OCI-LY1 (cell line): ENCODE data around the gene HACD2.
"Not testable (repeated sequence)": the region's sequence is repeated elsewhere in the genome, so short reads cannot be mapped to it uniquely, and the experiment has no call there.

Source experiments
- H2AFZ ChIP-seq: fragments of 200-600 bp; sonication (generic), shearing (Covaris generic); 2 replicates; pipeline ENCODE4 v1.6.0; 2014; ENCODE audit warnings: antibody characterized with exemption, mild to moderate bottlenecking, low read length
- H3F3A ChIP-seq: fragments of 200-600 bp; sonication (generic), shearing (Covaris generic); 2 replicates; pipeline ENCODE4 v1.6.0; 2014; ENCODE audit warnings: mild to moderate bottlenecking, antibody characterized with exemption, low read length, moderate library complexity; ENCODE audit not compliant: insufficient read depth
- H3K27ac ChIP-seq: fragments of 200-600 bp; sonication (generic); 2 replicates; pipeline ENCODE4 v1.5.1; 2014; ENCODE audit warnings: low read length, mixed run types, mild to moderate bottlenecking, low read depth; ENCODE audit not compliant: poor library complexity, severe bottlenecking
- H3K27me3 ChIP-seq: fragments of 200-600 bp; sonication (generic); 2 replicates; pipeline ENCODE4 v1.6.0; 2014; ENCODE audit warnings: antibody characterized with exemption, mild to moderate bottlenecking, low read length, moderate library complexity; ENCODE audit not compliant: insufficient read depth
- H3K36me3 ChIP-seq: fragments of 200-600 bp; sonication (generic); 2 replicates; pipeline ENCODE4 v1.6.1; 2014; ENCODE audit warnings: mild to moderate bottlenecking, antibody characterized with exemption, low read length, moderate library complexity, mixed read lengths; ENCODE audit not compliant: insufficient read depth
- H3K4me1 ChIP-seq: fragments of 200-600 bp; sonication (generic); 2 replicates; pipeline ENCODE4 v1.5.1; 2014; ENCODE audit warnings: mild to moderate bottlenecking, low read length, moderate library complexity; ENCODE audit not compliant: insufficient read depth, severe bottlenecking
- H3K4me2 ChIP-seq: fragments of 200-600 bp; sonication (generic), shearing (Covaris generic); 2 replicates; pipeline ENCODE4 v1.6.1; 2014; ENCODE audit warnings: low read length
- H3K4me3 ChIP-seq: fragments of 200-600 bp; sonication (generic); 2 replicates; pipeline ENCODE4 v1.5.1; 2014; ENCODE audit warnings: low read length, low read depth, mild to moderate bottlenecking, mixed read lengths; ENCODE audit not compliant: poor library complexity, severe bottlenecking
- H3K79me2 ChIP-seq: fragments of 200-600 bp; shearing (Covaris generic); 2 replicates; pipeline ENCODE4 v1.6.1; 2016; ENCODE audit warnings: mixed run types, low read length, mixed read lengths; ENCODE audit not compliant: insufficient read depth
- H3K9ac ChIP-seq: fragments of 200-600 bp; sonication (generic), shearing (Covaris generic); 2 replicates; pipeline ENCODE4 v1.6.1; 2014; ENCODE audit warnings: mild to moderate bottlenecking, low read length, mixed read lengths
- H3K9me2 ChIP-seq: fragments of 200-600 bp; sonication (generic), shearing (Covaris generic); 2 replicates; pipeline ENCODE4 v1.6.1; 2014; ENCODE audit warnings: low read depth, mild to moderate bottlenecking, low read length, mixed read lengths
- H3K9me3 ChIP-seq: fragments of 200-600 bp; shearing (Covaris generic); 2 replicates; pipeline ENCODE4 v1.6.1; 2014; ENCODE audit warnings: low read length, mixed read lengths
- H4K20me1 ChIP-seq: fragments of 200-600 bp; sonication (generic), shearing (Covaris generic); 2 replicates; pipeline ENCODE4 v1.6.0; 2016; ENCODE audit warnings: mild to moderate bottlenecking, low read length; ENCODE audit not compliant: insufficient read depth
- EZH2 ChIP-seq: fragments of 200-600 bp; sonication (generic), shearing (Covaris generic); IDR thresholded peaks from 2 replicates; pipeline ENCODE4 v1.8.0; 2017; ENCODE audit warnings: borderline replicate concordance, mixed run types, mild to moderate bottlenecking, antibody characterized with exemption, low read length, moderate library complexity, mixed read lengths
- TF ChIP-seq, protein P1 (sequence below): fragments of 200-600 bp; sonication (generic), shearing (Covaris generic); IDR thresholded peaks from 2 replicates; pipeline ENCODE4 v1.5.1; 2017; ENCODE audit warnings: mild to moderate bottlenecking, antibody characterized with exemption, low read length, moderate library complexity, mixed read lengths

Gene HACD2

DNA sequence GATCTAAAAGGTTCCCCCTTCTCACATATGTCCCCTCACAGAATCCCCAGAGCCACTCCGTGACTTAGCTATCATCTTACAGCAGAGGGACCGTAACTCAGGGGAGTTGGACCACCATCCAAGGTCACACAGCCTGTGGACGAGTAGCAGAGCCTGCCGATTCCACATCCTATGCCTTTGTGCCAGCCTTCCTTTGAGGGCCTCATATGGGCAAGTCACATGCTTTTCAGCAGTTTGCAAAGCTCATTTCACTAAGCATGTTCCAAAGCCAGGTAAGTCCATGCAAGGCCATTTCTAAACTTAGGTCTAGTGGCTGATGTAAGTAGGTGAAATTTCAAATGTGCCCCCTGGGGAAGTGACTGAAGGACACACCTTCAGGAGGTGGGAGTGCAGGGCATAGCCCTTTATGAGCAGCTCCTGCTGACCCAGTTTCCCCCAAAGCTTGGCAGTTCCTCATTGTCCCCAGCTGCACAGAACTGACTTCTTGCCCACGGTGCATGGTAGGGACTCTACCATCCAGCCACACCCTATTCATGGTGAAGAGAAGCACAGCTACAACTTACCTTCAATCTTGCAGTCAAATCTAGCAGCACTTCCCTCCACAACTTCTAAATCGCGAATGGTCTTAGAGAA is 33.3 kb upstream of the HACD2 start:
- TF ChIP-seq EZH2, result no peak
- TF ChIP-seq, protein P1, sequence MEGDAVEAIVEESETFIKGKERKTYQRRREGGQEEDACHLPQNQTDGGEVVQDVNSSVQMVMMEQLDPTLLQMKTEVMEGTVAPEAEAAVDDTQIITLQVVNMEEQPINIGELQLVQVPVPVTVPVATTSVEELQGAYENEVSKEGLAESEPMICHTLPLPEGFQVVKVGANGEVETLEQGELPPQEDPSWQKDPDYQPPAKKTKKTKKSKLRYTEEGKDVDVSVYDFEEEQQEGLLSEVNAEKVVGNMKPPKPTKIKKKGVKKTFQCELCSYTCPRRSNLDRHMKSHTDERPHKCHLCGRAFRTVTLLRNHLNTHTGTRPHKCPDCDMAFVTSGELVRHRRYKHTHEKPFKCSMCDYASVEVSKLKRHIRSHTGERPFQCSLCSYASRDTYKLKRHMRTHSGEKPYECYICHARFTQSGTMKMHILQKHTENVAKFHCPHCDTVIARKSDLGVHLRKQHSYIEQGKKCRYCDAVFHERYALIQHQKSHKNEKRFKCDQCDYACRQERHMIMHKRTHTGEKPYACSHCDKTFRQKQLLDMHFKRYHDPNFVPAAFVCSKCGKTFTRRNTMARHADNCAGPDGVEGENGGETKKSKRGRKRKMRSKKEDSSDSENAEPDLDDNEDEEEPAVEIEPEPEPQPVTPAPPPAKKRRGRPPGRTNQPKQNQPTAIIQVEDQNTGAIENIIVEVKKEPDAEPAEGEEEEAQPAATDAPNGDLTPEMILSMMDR, result no peak
- H3K4me1 ChIP-seq, result peaks cover 4% of the 10 kb centered on the region
- no peak overlapping the region for H2AFZ ChIP-seq
- H4K20me1 ChIP-seq, result no peaks in the 10 kb centered on the region
- H3F3A ChIP-seq, result no peaks in the 10 kb centered on the region
- no peaks in the 10 kb centered on the region for H3K9me2 ChIP-seq
- no peak overlapping the region for H3K27ac ChIP-seq
- H3K27me3 ChIP-seq, result no peaks in the 10 kb centered on the region
- no peak overlapping the region for H3K4me3 ChIP-seq
- H3K36me3 ChIP-seq, result no peaks in the 10 kb centered on the region
- H3K9me3 ChIP-seq, result no peaks in the 10 kb centered on the region
- no peaks in the 10 kb centered on the region for H3K79me2 ChIP-seq
- H3K9ac ChIP-seq, result no peak overlapping the region
- H3K4me2 ChIP-seq, result no peak overlapping the region

DNA sequence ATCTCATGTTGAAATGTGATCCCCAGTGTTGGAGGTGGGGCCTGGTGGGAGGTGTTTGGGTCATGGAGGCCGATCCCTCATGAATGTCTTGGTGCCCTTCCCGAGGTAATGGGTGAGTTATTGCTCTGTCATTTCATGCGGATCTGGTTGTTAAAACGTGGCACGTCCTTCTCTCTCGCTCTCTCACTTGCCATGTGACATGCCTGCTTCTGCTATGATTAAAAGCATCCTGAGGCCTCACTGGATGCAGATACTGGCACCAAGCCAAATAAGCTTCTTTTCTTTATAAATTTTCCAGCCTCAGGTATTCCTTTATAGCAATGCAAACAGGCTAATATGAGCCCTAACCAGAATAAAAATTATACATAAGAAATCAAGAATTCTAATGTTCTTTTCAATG is 31.7 kb upstream of the HACD2 start:
- Histone ChIP-seq H3K9me3 (no peaks in the 10 kb centered on the region), H3K9ac (no peak overlapping the region), H3K79me2 (no peaks in the 10 kb centered on the region), H3F3A (no peaks in the 10 kb centered on the region; the same call in 1 of the 2 replicates), H3K9me2 (no peaks in the 10 kb centered on the region), H3K27ac (no peak overlapping the region), H4K20me1 (no peaks in the 10 kb centered on the region), H3K36me3 (peaks cover 7% of the 10 kb centered on the region; the same call in 1 of the 2 replicates), H3K4me1 (peaks cover 4% of the 10 kb centered on the region), H3K4me3 (no peak overlapping the region), H3K4me2 (no peak overlapping the region), H2AFZ (no peak overlapping the region), H3K27me3 (no peaks in the 10 kb centered on the region)
- TF ChIP-seq EZH2, result no peak
- TF ChIP-seq, protein P1, result no peak

DNA sequence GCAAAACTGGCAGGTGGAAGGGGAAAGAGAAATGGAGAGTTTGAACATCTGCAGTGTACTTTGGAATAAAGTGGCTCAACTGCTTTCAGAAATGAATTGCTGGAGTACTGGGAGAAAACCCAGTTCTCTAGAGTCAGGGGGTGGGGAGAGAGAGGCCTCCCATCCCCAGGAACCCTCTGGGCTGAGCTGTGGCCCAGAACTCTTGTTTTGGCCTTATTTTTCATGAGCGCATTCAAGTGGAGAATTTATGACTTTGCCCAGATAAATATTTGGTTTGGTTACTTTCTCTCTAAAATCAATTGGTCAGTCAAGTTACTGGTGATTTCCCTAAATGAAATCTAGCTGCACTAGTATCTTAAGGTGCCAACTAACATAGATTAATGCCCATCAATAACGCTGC is 28.7 kb upstream of the HACD2 start:
- Histone ChIP-seq H3K27ac (no peak overlapping the region), H3K4me3 (no peak overlapping the region), H3K4me1 (peaks cover 14% of the 10 kb centered on the region), H3K79me2 (no peaks in the 10 kb centered on the region), H3K36me3 (peaks cover 11% of the 10 kb centered on the region), H3F3A (no peaks in the 10 kb centered on the region; the same call in 1 of the 2 replicates), H3K9me2 (no peaks in the 10 kb centered on the region), H3K4me2 (no peak overlapping the region), H3K9me3 (no peaks in the 10 kb centered on the region), H3K9ac (no peak overlapping the region), H3K27me3 (no peaks in the 10 kb centered on the region), H4K20me1 (no peaks in the 10 kb centered on the region), H2AFZ (no peak overlapping the region)
- TF ChIP-seq, protein P1, result no peak
- TF ChIP-seq EZH2, result no peak

DNA sequence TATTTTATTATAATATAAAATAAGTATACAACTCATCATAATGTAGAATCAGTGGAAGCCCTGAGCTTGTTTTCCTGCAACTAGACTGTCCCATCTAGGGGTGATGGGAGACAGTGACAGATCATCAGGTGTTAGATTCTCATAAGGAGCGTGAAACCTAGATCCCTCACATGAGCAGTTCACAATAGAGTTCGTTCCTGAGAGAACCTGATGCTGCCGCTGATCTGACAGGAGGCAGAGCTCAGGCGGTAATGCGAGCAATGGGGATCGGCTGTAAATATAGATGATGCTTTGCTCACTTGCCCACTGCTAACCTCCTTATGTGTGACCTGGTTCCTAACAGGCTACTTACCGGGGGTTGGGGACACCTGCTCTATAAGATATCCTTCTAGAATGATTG is 26.8 kb upstream of the HACD2 start:
- H3K4me2 ChIP-seq, H4K20me1 ChIP-seq, H3K9ac ChIP-seq, H3F3A ChIP-seq, H3K27ac ChIP-seq, H3K27me3 ChIP-seq, H3K9me3 ChIP-seq, H3K4me3 ChIP-seq, H2AFZ ChIP-seq, H3K79me2 ChIP-seq, H3K9me2 ChIP-seq, H3K4me1 ChIP-seq: not testable (repeated sequence)
- peaks cover 12% of the 10 kb centered on the region for H3K36me3 ChIP-seq
